HCT116 (cell line): ENCODE measurements around the gene ST3GAL5. TPM values are rescaled to one million over a fixed set of nuclear protein-coding genes. Genes with fewer than 3 reads are reported as not detected.

Source experiments
- ATAC-seq: fragments of 200-7000 bp; cut with Tn5 transposase; 2 replicates; pipeline ENCODE4 v1.9.1; 2020; ENCODE audit warnings: mild to moderate bottlenecking, moderate library complexity
- BruUV-seq: library from RNA; stranded (reverse); fragments of 400-500 nt; replicated peaks from 2 replicates; lab custom pipeline; 2021; lab: Mats Ljungman, UMichigan
- CTCF ChIA-PET: fragments of 300-600 bp; sonication (Branson Sonifier 250); formaldehyde crosslinking; loops from one replicate; lab custom pipeline; 2021; ENCODE audit warnings: antibody characterized with exemption; lab: Charles Lee
- POLR2A ChIA-PET: fragments of 300-600, 350-600 bp; sonication (Branson Sonifier 250); formaldehyde crosslinking; loops from one replicate; lab custom pipeline; 2021; ENCODE audit warnings: antibody characterized with exemption; lab: Charles Lee
- RAD21 ChIA-PET, 2 experiments: fragments of 300-600 bp; sonication (Branson Sonifier 250); formaldehyde crosslinking; loops; one replicate each; lab custom pipeline; 2023; ENCODE audit warnings: low total read pairs in 2 of 2; ENCODE audit not compliant: uncharacterized antibody in 2 of 2, unreplicated experiment in 2 of 2, low non-redundant PET in 1 of 2; lab: Charles Lee
- DNase-seq: peaks from one replicate; pipeline ENCODE4 v3.0.0-alpha.2; 2010; ENCODE audit warnings: low read depth, low spot score
- H2AFZ ChIP-seq: fragments of 200-600 bp; shearing (Covaris generic), sonication (generic); 2 replicates; pipeline ENCODE4 v1.6.1; 2017; ENCODE audit warnings: low read depth, mixed run types, mixed read lengths, antibody characterized with exemption, low read length; ENCODE audit not compliant: poor library complexity, severe bottlenecking
- H3K27ac ChIP-seq: 2 replicates; pipeline ENCODE4 v1.5.1; 2012; ENCODE audit warnings: low read depth, low read length
- H3K27me3 ChIP-seq: fragments of 200-600 bp; sonication (generic); 2 replicates; pipeline ENCODE4 v1.6.1; 2016; ENCODE audit warnings: mixed run types, low read length, mixed read lengths; ENCODE audit not compliant: insufficient read depth
- H3K36me3 ChIP-seq, 2 experiments: fragments of 200-500 bp in 1 of 2; fragments of 200-600 bp in 1 of 2; sonication (Bioruptor generic) in 1 of 2; sonication (generic) in 1 of 2; 2 replicates each; pipeline versions ENCODE4 v1.5.1 to v1.6.1; 2014 to 2016; ENCODE audit warnings: low read length in 2 of 2, inconsistent platforms in 1 of 2, mixed read lengths in 1 of 2, mixed run types in 1 of 2; ENCODE audit not compliant: insufficient read depth in 2 of 2, control insufficient read depth in 1 of 2
- H3K4me1 ChIP-seq, 2 experiments: fragments of 200-600 bp in 1 of 2; sonication (generic) in 1 of 2; 2 replicates each; pipeline versions ENCODE4 v1.5.1 to v1.6.1; 2012 to 2017; ENCODE audit warnings: low read length in 2 of 2, inconsistent platforms in 1 of 2, mild to moderate bottlenecking in 1 of 2, mixed read lengths in 1 of 2, mixed run types in 1 of 2, moderate library complexity in 1 of 2; ENCODE audit not compliant: insufficient read depth in 2 of 2, control insufficient read depth in 1 of 2
- H3K4me2 ChIP-seq: fragments of 200-600 bp; sonication (generic); 2 replicates; pipeline ENCODE4 v1.6.1; 2017; ENCODE audit warnings: mixed run types, low read length, mixed read lengths
- H3K4me3 ChIP-seq, 2 experiments: fragments of 200-600 bp in 1 of 2; sonication (generic) in 1 of 2; replicated peaks in 1 of 2; 2 replicates each; pipeline ENCODE4 v1.5.1; 2011 to 2016; ENCODE audit warnings: low read length in 2 of 2, control low read depth in 1 of 2, low read depth in 1 of 2, mild to moderate bottlenecking in 1 of 2, mixed read lengths in 1 of 2, mixed run types in 1 of 2
- H3K79me2 ChIP-seq: fragments of 200-600 bp; sonication (generic); 2 replicates; pipeline ENCODE4 v1.6.1; 2017; ENCODE audit warnings: mild to moderate bottlenecking, mixed run types, low read length, moderate library complexity, mixed read lengths; ENCODE audit not compliant: insufficient read depth
- H3K9ac ChIP-seq: fragments of 200-600 bp; sonication (generic); 2 replicates; pipeline ENCODE4 v1.6.1; 2016; ENCODE audit warnings: low read length, mixed read lengths
- H3K9me2 ChIP-seq: fragments of 200-600 bp; sonication (generic), shearing (Covaris generic); 2 replicates; pipeline ENCODE4 v1.6.1; 2017; ENCODE audit warnings: mixed run types, mild to moderate bottlenecking, moderate library complexity; ENCODE audit not compliant: insufficient read depth
- H3K9me3 ChIP-seq, 2 experiments: fragments of 200-500 bp in 1 of 2; fragments of 200-600 bp in 1 of 2; sonication (Bioruptor generic) in 1 of 2; sonication (generic) in 1 of 2; 2 replicates each; pipeline ENCODE4 v1.6.1; 2014 to 2017; ENCODE audit warnings: low read length in 2 of 2, mixed read lengths in 2 of 2, inconsistent platforms in 1 of 2, low read depth in 1 of 2, mild to moderate bottlenecking in 1 of 2, mixed run types in 1 of 2, moderate library complexity in 1 of 2; ENCODE audit not compliant: control insufficient read depth in 1 of 2, insufficient read depth in 1 of 2
- H4K20me1 ChIP-seq: fragments of 200-600 bp; sonication (generic), shearing (Covaris generic); 2 replicates; pipeline ENCODE4 v1.6.1; 2017; ENCODE audit warnings: mixed run types, mild to moderate bottlenecking, moderate library complexity; ENCODE audit not compliant: insufficient read depth
- EZH2 ChIP-seq: fragments of 200-600 bp; sonication (generic); IDR thresholded peaks from 2 replicates; pipeline ENCODE4 v1.6.1; 2017; ENCODE audit warnings: antibody characterized with exemption, mixed run types
- POLR2A ChIP-seq: IDR thresholded peaks from 2 replicates; pipeline ENCODE4 v1.7.0; 2011; ENCODE audit warnings: borderline replicate concordance; ENCODE audit not compliant: insufficient read depth, insufficient read length; ENCODE audit errors: extremely low read depth
- SP1 ChIP-seq: IDR thresholded peaks from 2 replicates; pipeline ENCODE4 v1.6.1; 2012; ENCODE audit warnings: low read depth
- intact Hi-C: fragments of 100-400 bp; cut with micrococcal nuclease; formaldehyde crosslinking; loops from 2 replicates; pipeline ENCODE4 v1.10.0; 2022
- total RNA-seq: library from RNA; stranded (reverse); gene quantifications from one replicate; pipeline ENCODE4 v1.2.1, GENCODE V29; 2021; ENCODE audit not compliant: unreplicated experiment
- TF ChIP-seq, protein P1 (sequence below): IDR thresholded peaks from 2 replicates; pipeline ENCODE4 v1.6.1; 2011; ENCODE audit warnings: mild to moderate bottlenecking, low read length, moderate library complexity; ENCODE audit not compliant: insufficient replicate concordance; ENCODE audit errors: extremely low read depth
- TF ChIP-seq, protein P2 (sequence below): IDR thresholded peaks from 2 replicates; pipeline ENCODE4 v1.6.1; 2012

Gene ST3GAL5
- total RNA-seq, 1 experiment from 2014 or later: 14.8 TPM

GRCh38 chr2:85929096-85930050, 40.6 kb upstream of the ST3GAL5 start:
- RAD21 ChIA-PET: no interaction called here
- Histone ChIP-seq H3K9me2 (no peaks in the 10 kb centered on the region), H3K4me3 (no peak overlapping the region), H3K36me3 (no peaks in the 10 kb centered on the region), H3K27ac (no peak overlapping the region), H4K20me1 (no peaks in the 10 kb centered on the region), H3K9ac (no peak overlapping the region), H3K27me3 (no peaks in the 10 kb centered on the region), H3K4me2 (no peak overlapping the region), H3K4me1 (peaks cover 9 to 15% of the 10 kb centered on the region in 2 experiments), H3K9me3 (no peaks in the 10 kb centered on the region), H2AFZ (no peak overlapping the region), H3K79me2 (no peaks in the 10 kb centered on the region)
- POLR2A ChIA-PET: no interaction called here
- BruUV-seq: no TSS peak
- no peak for DNase-seq
- no peak for ATAC-seq
- CTCF ChIA-PET: no interaction called here
- TF ChIP-seq, protein P1, sequence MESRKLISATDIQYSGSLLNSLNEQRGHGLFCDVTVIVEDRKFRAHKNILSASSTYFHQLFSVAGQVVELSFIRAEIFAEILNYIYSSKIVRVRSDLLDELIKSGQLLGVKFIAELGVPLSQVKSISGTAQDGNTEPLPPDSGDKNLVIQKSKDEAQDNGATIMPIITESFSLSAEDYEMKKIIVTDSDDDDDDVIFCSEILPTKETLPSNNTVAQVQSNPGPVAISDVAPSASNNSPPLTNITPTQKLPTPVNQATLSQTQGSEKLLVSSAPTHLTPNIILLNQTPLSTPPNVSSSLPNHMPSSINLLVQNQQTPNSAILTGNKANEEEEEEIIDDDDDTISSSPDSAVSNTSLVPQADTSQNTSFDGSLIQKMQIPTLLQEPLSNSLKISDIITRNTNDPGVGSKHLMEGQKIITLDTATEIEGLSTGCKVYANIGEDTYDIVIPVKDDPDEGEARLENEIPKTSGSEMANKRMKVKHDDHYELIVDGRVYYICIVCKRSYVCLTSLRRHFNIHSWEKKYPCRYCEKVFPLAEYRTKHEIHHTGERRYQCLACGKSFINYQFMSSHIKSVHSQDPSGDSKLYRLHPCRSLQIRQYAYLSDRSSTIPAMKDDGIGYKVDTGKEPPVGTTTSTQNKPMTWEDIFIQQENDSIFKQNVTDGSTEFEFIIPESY: no peak
- no peak for TF ChIP-seq EZH2
- TF ChIP-seq SP1: no peak
- TF ChIP-seq POLR2A: no peak
- TF ChIP-seq, protein P2, sequence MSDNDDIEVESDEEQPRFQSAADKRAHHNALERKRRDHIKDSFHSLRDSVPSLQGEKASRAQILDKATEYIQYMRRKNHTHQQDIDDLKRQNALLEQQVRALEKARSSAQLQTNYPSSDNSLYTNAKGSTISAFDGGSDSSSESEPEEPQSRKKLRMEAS: no peak
- intact Hi-C loops: no loop called here
